ENCODE measurements around the gene ASB13. TPM values are rescaled to one million over a fixed set of nuclear protein-coding genes. Genes with fewer than 3 reads are reported as not detected.

The ASB13 gene
- total and polyA plus RNA-seq, 2 experiments from 2014 or later: 11.6 to 20.2 TPM

GRCh38 chr10:5618042-5618441 is 48.4 kb downstream of the ASB13 start (continued):
- TF ChIP-seq ZNF462 (CRISPR knock-in tag; IDR thresholded peaks at IDR 0.05): no peak
- no peak for TF ChIP-seq ETS1 (IDR thresholded peaks at IDR 0.05)
- TF ChIP-seq STAT1 (IDR thresholded peaks at IDR 0.05; ENCODE audit: unreplicated experiment): no peak
- TF ChIP-seq EZH2 (IDR thresholded peaks at IDR 0.05; ENCODE audit: low read depth, unreplicated experiment): no peak
- no peak for TF ChIP-seq EZH2phosphoT487 (IDR thresholded peaks at IDR 0.05; ENCODE audit: unreplicated experiment)
- TF ChIP-seq ZNF114 (CRISPR knock-in tag; IDR thresholded peaks at IDR 0.05): no peak
- TF ChIP-seq CREB1 (CRISPR knock-in tag; IDR thresholded peaks at IDR 0.05; ENCODE audit: low read depth): no peak

DNA sequence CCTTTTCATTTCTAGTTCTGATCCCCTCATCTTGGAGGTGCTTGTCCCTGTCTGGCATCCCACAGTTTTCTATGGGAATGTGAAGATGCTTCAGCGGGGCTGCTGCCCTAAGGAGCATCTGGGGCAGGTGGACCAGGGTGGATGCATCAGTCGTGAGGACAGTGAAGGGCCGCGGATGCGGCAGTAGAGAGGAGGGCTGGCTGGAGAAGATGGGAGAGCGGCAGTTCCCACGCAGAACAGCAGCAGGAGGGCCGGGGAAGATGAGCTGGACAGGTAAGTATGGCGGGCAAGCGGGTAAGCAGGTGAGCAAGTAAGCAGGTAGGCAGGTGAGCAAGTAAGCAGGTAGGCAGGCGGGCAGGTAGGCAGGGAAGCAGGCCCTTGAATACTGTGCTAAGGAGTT is 48.9 kb downstream of the ASB13 start:
- Histone ChIP-seq H3K27ac (ENCODE audit: low read depth) (no peak overlapping the region), H3K4me3 (no peak overlapping the region), H3K36me3 (ENCODE audit: insufficient read depth) (no peaks in the 10 kb centered on the region), H3K4me1 (ENCODE audit: insufficient read depth) (no peaks in the 10 kb centered on the region), H4K20me1 (replicated peaks; ENCODE audit: insufficient read depth) (no peaks in the 10 kb centered on the region), H3K4me2 (no peak overlapping the region), H3F3A (replicated peaks; ENCODE audit: low read depth) (no peaks in the 10 kb centered on the region), H3K27me3 (ENCODE audit: insufficient read depth) (no peaks in the 10 kb centered on the region), H2AFZ (no peak overlapping the region), H3K9me2 (ENCODE audit: insufficient read depth) (no peaks in the 10 kb centered on the region), H3K79me2 (replicated peaks; ENCODE audit: insufficient read depth) (no peaks in the 10 kb centered on the region)
- no peak overlapping the region for H3K4me3 Mint-ChIP-seq
- H3K27ac Mint-ChIP-seq: no peak overlapping the region
- no peak for DNase-seq (ENCODE audit: low spot score)
- no peaks in the 10 kb centered on the region for H3K27me3 Mint-ChIP-seq (ENCODE audit: insufficient read depth, low read depth, poor library complexity)
- peaks cover 6% of the 10 kb centered on the region; the same call in 2 of the 3 replicates for H3K4me1 Mint-ChIP-seq
- ATAC-seq: no peak
- H3K9me3 Mint-ChIP-seq: no peaks in the 10 kb centered on the region
- no peaks in the 10 kb centered on the region for H3K36me3 Mint-ChIP-seq (ENCODE audit: low read depth)
- TF ChIP-seq ETS1 (IDR thresholded peaks at IDR 0.05): no peak
- TF ChIP-seq CTCF (conservative IDR thresholded peaks at IDR 0.05; ENCODE audit: low read depth in 2 of 2): no peak
- TF ChIP-seq NANOG (IDR thresholded peaks at IDR 0.05; ENCODE audit: borderline replicate concordance): no peak
- no peak for TF ChIP-seq CREB1 (CRISPR knock-in tag; IDR thresholded peaks at IDR 0.05; ENCODE audit: low read depth)

Measured in GM23338 (cell line).